Tibial artery (tissue), 4 donors: Measurements from ENCODE around the gene CHST11.

ENCODE experiments used
- DNase-seq, 2 donors: peaks; one replicate each; pipeline ENCODE4 v3.0.0-alpha.2; 2019
- H3K27ac ChIP-seq, 2 donors: fragments of 200-600 bp; sonication (generic) in 1 of 2; 1 replicate in 1 of 2; 2 replicates in 1 of 2; pipeline ENCODE4 v1.5.1; 2018 to 2019; ENCODE audit warnings: mild to moderate bottlenecking in 1 of 2
- H3K27me3 ChIP-seq, 2 donors: fragments of 200-600 bp; sonication (generic) in 1 of 2; one replicate each; pipeline versions ENCODE4 v1.5.1 to v1.6.0; 2016 to 2019
- H3K36me3 ChIP-seq, 3 donors: fragments of 200-600 bp; sonication (generic) in 2 of 3; one replicate each; pipeline ENCODE4 v1.5.1; 2016 to 2019; ENCODE audit warnings: mild to moderate bottlenecking in 2 of 3
- H3K4me1 ChIP-seq, 4 donors: fragments of 200-600 bp; sonication (generic) in 2 of 4; 1 replicate in 3 of 4; 2 replicates in 1 of 4; pipeline ENCODE4 v1.5.1; 2016 to 2019
- H3K4me3 ChIP-seq, 2 donors: fragments of 200-600 bp; sonication (generic) in 1 of 2; 1 replicate in 1 of 2; 2 replicates in 1 of 2; pipeline ENCODE4 v1.5.1; 2018 to 2019; ENCODE audit warnings: mild to moderate bottlenecking in 2 of 2
- H3K9me3 ChIP-seq, 3 donors: fragments of 200-600 bp; sonication (generic) in 1 of 3; one replicate each; pipeline ENCODE4 v1.5.1; 2016 to 2019
- CTCF ChIP-seq, 2 experiments: fragments of 200-600 bp in 1 of 2; fragments of 450-650 bp in 1 of 2; IDR thresholded peaks; one replicate each; pipeline ENCODE4 v1.5.1; 2017 to 2019; ENCODE audit warnings: antibody characterized with exemption in 2 of 2, mild to moderate bottlenecking in 1 of 2, moderate library complexity in 1 of 2
- intact Hi-C: fragments of 100-400 bp; cut with DNase I; formaldehyde crosslinking; loops from one replicate; pipeline ENCODE4 v1.15.0; 2023; ENCODE audit warnings: low total_unique reads

Gene CHST11

GRCh38 chr12:104450700-104451099 lies 6.0 kb upstream of the CHST11 start:
- TF ChIP-seq CTCF (IDR thresholded peaks at IDR 0.05), result no peak
- intact Hi-C loops, result no loop called here

GRCh38 chr12:104452087-104452486 lies 4.7 kb upstream of the CHST11 start:
- no peak for DNase-seq
- no peak for TF ChIP-seq CTCF (IDR thresholded peaks at IDR 0.05)
- intact Hi-C loops, result no loop called here
- Histone ChIP-seq H3K27me3 (no peaks in the 10 kb centered on the region), H3K9me3 (no peaks in the 10 kb centered on the region), H3K4me1 (peaks cover 0 to 4% (median 2%) of the 10 kb centered on the region in 4 donors), H3K27ac (no peak overlapping the region), H3K36me3 (no peaks in the 10 kb centered on the region), H3K4me3 (no peak overlapping the region)

More at GRCh38 chr12:104450700-104451099, 6.0 kb upstream of the CHST11 start:
- Histone ChIP-seq H3K9me3 (no peaks in the 10 kb centered on the region), H3K36me3 (no peaks in the 10 kb centered on the region), H3K4me1 (no peaks in the 10 kb centered on the region), H3K27me3 (no peaks in the 10 kb centered on the region), H3K4me3 (no peak overlapping the region), H3K27ac (no peak overlapping the region)
- DNase-seq, result no peak

GRCh38 chr12:104453133-104453532 lies 3.6 kb upstream of the CHST11 start:
- Histone ChIP-seq H3K4me3 (no peak overlapping the region), H3K36me3 (no peaks in the 10 kb centered on the region), H3K4me1 (peaks cover 0 to 8% (median 2%) of the 10 kb centered on the region in 4 donors), H3K27me3 (no peaks in the 10 kb centered on the region), H3K9me3 (no peaks in the 10 kb centered on the region), H3K27ac (no peak overlapping the region)
- TF ChIP-seq CTCF (IDR thresholded peaks at IDR 0.05), result no peak
- intact Hi-C loops, result no loop called here
- DNase-seq, result no peak

- no peaks in the 10 kb centered on the region for H3K27me3 ChIP-seq
- H3K36me3 ChIP-seq, result no peaks in the 10 kb centered on the region
- H3K4me3 ChIP-seq, result no peak overlapping the region
- no peak overlapping the region for H3K27ac ChIP-seq
- peaks cover 0 to 14% (median 4%) of the 10 kb centered on the region in 4 donors for H3K4me1 ChIP-seq
- intact Hi-C loops, result loop anchor here (5.0 kb wide), 3 partner anchors 217 to 1837 kb away; no protein-coding TSS in a partner anchor
- no peak for TF ChIP-seq CTCF (IDR thresholded peaks at IDR 0.05)
- no peak for DNase-seq
- H3K9me3 ChIP-seq, result no peaks in the 10 kb centered on the region
These were observed 1.8 kb upstream of the CHST11 start for GRCh38 chr12:104454997-104455396.

- intact Hi-C loops, result loop anchor here (5.0 kb wide), 3 partner anchors 217 to 1837 kb away; no protein-coding TSS in a partner anchor
These were observed 951 bp upstream of the CHST11 start for GRCh38 chr12:104455578-104456416.

More at GRCh38 chr12:104455578-104456416, 951 bp upstream of the CHST11 start:
- Histone ChIP-seq H3K4me3 (peak overlapping the region; percentile 59 to 72), H3K4me1 (peaks cover 0 to 14% (median 4%) of the 10 kb centered on the region in 4 donors), H3K27me3 (no peaks in the 10 kb centered on the region), H3K36me3 (no peaks in the 10 kb centered on the region), H3K9me3 (no peaks in the 10 kb centered on the region), H3K27ac (peak overlapping the region; percentile 79 to 81)
- DNase-seq, result no peak
- TF ChIP-seq CTCF (IDR thresholded peaks at IDR 0.05), result no peak
